ENCODE results near the gene APBB2.

DNA sequence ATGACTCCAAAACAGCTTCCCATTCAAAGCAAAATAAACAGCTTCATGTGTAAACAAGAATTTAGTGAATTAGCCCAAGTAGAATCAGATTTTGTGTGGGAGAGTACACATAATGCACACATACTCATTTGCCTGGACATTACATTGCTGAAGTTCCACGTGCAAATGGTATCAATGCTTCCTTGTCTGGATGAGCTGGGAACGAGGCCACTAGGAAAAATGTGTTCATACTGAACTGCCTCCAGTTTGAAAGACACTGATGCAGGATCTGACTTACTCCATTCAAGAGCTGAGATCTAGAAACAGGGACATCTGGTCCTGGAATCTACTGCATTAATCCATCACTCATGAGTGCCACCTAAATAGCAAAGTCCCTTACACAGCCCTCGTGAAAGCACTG is 228.0 kb downstream of the APBB2 start:
- TF ChIP-seq, protein P1, sequence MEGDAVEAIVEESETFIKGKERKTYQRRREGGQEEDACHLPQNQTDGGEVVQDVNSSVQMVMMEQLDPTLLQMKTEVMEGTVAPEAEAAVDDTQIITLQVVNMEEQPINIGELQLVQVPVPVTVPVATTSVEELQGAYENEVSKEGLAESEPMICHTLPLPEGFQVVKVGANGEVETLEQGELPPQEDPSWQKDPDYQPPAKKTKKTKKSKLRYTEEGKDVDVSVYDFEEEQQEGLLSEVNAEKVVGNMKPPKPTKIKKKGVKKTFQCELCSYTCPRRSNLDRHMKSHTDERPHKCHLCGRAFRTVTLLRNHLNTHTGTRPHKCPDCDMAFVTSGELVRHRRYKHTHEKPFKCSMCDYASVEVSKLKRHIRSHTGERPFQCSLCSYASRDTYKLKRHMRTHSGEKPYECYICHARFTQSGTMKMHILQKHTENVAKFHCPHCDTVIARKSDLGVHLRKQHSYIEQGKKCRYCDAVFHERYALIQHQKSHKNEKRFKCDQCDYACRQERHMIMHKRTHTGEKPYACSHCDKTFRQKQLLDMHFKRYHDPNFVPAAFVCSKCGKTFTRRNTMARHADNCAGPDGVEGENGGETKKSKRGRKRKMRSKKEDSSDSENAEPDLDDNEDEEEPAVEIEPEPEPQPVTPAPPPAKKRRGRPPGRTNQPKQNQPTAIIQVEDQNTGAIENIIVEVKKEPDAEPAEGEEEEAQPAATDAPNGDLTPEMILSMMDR (IDR thresholded peaks at IDR 0.05), result no peak
- TF ChIP-seq POLR2A (IDR thresholded peaks at IDR 0.05), result no peak
